Right lobe of liver (tissue), 4 donors: ENCODE data around the gene ZBTB16.

Experiments
- CTCF ChIP-seq, 4 donors: fragments of 200-600 bp in 3 of 4; fragments of 450-650 bp in 1 of 4; IDR thresholded peaks; one replicate each; pipeline versions ENCODE4 v1.5.1 to v1.8.0; 2016 to 2022; ENCODE audit warnings: antibody characterized with exemption in 4 of 4, mild to moderate bottlenecking in 2 of 4
- POLR2A ChIP-seq: fragments of 450-650 bp; IDR thresholded peaks from one replicate; pipeline ENCODE4 v1.6.1; 2017; ENCODE audit warnings: antibody characterized with exemption, mild to moderate bottlenecking
- donor health status: DM: no; HTN: no; CAD: no.
- donor health status: DM: no; HTN: no; CAD: no.
- donor health status: DM: no; HTN: yes; CAD: no.

- TF ChIP-seq CTCF (IDR thresholded peaks at IDR 0.05) (no peak), POLR2A (peak; percentile 36)
Measured at GRCh38 chr11:114154271-114155047, 94.9 kb downstream of the ZBTB16 start.
